ENCODE results near the gene ATP8A2. TPM values are rescaled to one million over a fixed set of nuclear protein-coding genes. Genes with fewer than 3 reads are reported as not detected.

Gene ATP8A2
- total and polyA plus RNA-seq, 10 of the 15 experiments (the other 5 are each of a cell fraction or from before 2014, with no cell fraction given) = 0.01 to 0.04 (median 0.04) TPM; not detected in 7

GRCh38 chr13:25839371-25839770, 467.6 kb downstream of the ATP8A2 start:
- ChIA-PET RAD21 (ENCODE audit: unreplicated experiment) (no interaction called here), SMC1A (ENCODE audit: uncharacterized antibody, unreplicated experiment) (no interaction called here), POLR2A (no interaction called here), CTCF (no interaction called here)
- no peak overlapping the region for H3K9ac ChIP-seq (ENCODE audit: control insufficient read depth, insufficient read depth, low read length)
- H2AFZ ChIP-seq (ENCODE audit: control insufficient read depth, low read depth, low read length) = no peak overlapping the region
- H3K36me3 ChIP-seq (ENCODE audit: control insufficient read depth in 2 of 2, insufficient read depth in 2 of 2, low read length in 1 of 2) = no peaks in the 10 kb centered on the region; a peak in 1 of 4 replicates
- in situ Hi-C loops (cut with MboI) = loop anchor here (10.0 kb wide), 1 partner anchor 55 kb away; no protein-coding TSS in a partner anchor
- BruUV-seq (replicated peaks) = no TSS peak
- no peak overlapping the region for H3K27ac ChIP-seq (ENCODE audit: control insufficient read depth, insufficient read depth)
- intact Hi-C loops (cut with micrococcal nuclease; ENCODE audit: unreplicated experiment) = no loop called here
- no peaks in the 10 kb centered on the region for H3K27me3 ChIP-seq (replicated peaks in 1 of 2; ENCODE audit: control insufficient read depth in 2 of 2, insufficient read depth in 2 of 2, low read length in 1 of 2)
- FAIRE-seq = no peak
- H3K9me3 ChIP-seq (replicated peaks; ENCODE audit: control insufficient read depth, insufficient read depth, low read length) = no peaks in the 10 kb centered on the region; the same call in 2 of the 3 replicates
- ATAC-seq = no peak
- no peak for TF ChIP-seq ZZZ3 (IDR thresholded peaks at IDR 0.05; ENCODE audit: control insufficient read depth, insufficient read length, low read depth)
- WGBS (ENCODE audit: insufficient coverage, insufficient replicate concordance, low lambda C conversion rate, missing lambda C conversion rate) = 39% methylated on average over 8 of the region's 8 CpGs
- no peaks in the 10 kb centered on the region for H3K79me2 ChIP-seq (ENCODE audit: control insufficient read depth, insufficient read depth, low read length)
- H4K20me1 ChIP-seq (ENCODE audit: control insufficient read depth, insufficient read depth) = no peaks in the 10 kb centered on the region
- no peak overlapping the region for H3K4me3 ChIP-seq
- no peak for DNase-seq (ENCODE audit: low read depth, low spot score)
- H3K4me1 ChIP-seq (ENCODE audit: control insufficient read depth, insufficient read depth, low read length) = no peaks in the 10 kb centered on the region
- no peak overlapping the region for H3K4me2 ChIP-seq (ENCODE audit: control insufficient read depth, insufficient read depth)

GRCh38 chr13:25840261-25840660, 468.5 kb downstream of the ATP8A2 start:
- FAIRE-seq (no peak), ATAC-seq (no peak), DNase-seq (ENCODE audit: low read depth, low spot score) (no peak)
- CTCF ChIA-PET = no interaction called here
- no peaks in the 10 kb centered on the region; the same call in 2 of the 3 replicates for H3K9me3 ChIP-seq (replicated peaks; ENCODE audit: control insufficient read depth, insufficient read depth, low read length)
- no peaks in the 10 kb centered on the region for H3K79me2 ChIP-seq (ENCODE audit: control insufficient read depth, insufficient read depth, low read length)
- H3K9ac ChIP-seq (ENCODE audit: control insufficient read depth, insufficient read depth, low read length) = no peak overlapping the region
- intact Hi-C loops (cut with micrococcal nuclease; ENCODE audit: unreplicated experiment) = no loop called here
- BruUV-seq (replicated peaks) = no TSS peak
- in situ Hi-C loops (cut with MboI) = no loop called here
- no peaks in the 10 kb centered on the region for H3K4me1 ChIP-seq (ENCODE audit: control insufficient read depth, insufficient read depth, low read length)
- no peaks in the 10 kb centered on the region for H4K20me1 ChIP-seq (ENCODE audit: control insufficient read depth, insufficient read depth)
- 6% methylated on average over 3 of the region's 3 CpGs for WGBS (ENCODE audit: insufficient coverage, insufficient replicate concordance, low lambda C conversion rate, missing lambda C conversion rate)
- RAD21 ChIA-PET (ENCODE audit: unreplicated experiment) = no interaction called here
- H3K4me3 ChIP-seq = no peak overlapping the region
- no peaks in the 10 kb centered on the region for H3K27me3 ChIP-seq (replicated peaks in 1 of 2; ENCODE audit: control insufficient read depth in 2 of 2, insufficient read depth in 2 of 2, low read length in 1 of 2)
- no peak overlapping the region for H2AFZ ChIP-seq (ENCODE audit: control insufficient read depth, low read depth, low read length)
- H3K4me2 ChIP-seq (ENCODE audit: control insufficient read depth, insufficient read depth) = no peak overlapping the region
- SMC1A ChIA-PET (ENCODE audit: uncharacterized antibody, unreplicated experiment) = no interaction called here
- POLR2A ChIA-PET = no interaction called here
- H3K36me3 ChIP-seq (ENCODE audit: control insufficient read depth in 2 of 2, insufficient read depth in 2 of 2, low read length in 1 of 2) = no peaks in the 10 kb centered on the region; a peak in 1 of 4 replicates
- H3K27ac ChIP-seq (ENCODE audit: control insufficient read depth, insufficient read depth) = no peak overlapping the region
- TF ChIP-seq POLR2AphosphoS5 (IDR thresholded peaks at IDR 0.05; ENCODE audit: low read length) (no peak), PML (IDR thresholded peaks at IDR 0.05; ENCODE audit: low read length) (no peak), JUND (IDR thresholded peaks at IDR 0.05; ENCODE audit: low read depth, low read length) (no peak), CEBPB (IDR thresholded peaks at IDR 0.05; ENCODE audit: borderline replicate concordance in 1 of 2, low read depth in 2 of 2, low read length in 2 of 2) (no peak), NFYA (IDR thresholded peaks at IDR 0.05; ENCODE audit: borderline replicate concordance, low read depth, low read length) (no peak), SREBF1 (IDR thresholded peaks at IDR 0.05; ENCODE audit: low read length) (no peak), NR2F1 (conservative IDR thresholded peaks at IDR 0.05) (no peak)

Measured in GM12878 (cell line).